K562 (cell line): ENCODE results near the gene FAM120B. TPM values are rescaled to one million over a fixed set of nuclear protein-coding genes. Genes with fewer than 3 reads are reported as not detected.

Experiments
- ATAC-seq: fragments of 200-7000 bp; cut with Tn5 transposase; 3 replicates; pipeline ENCODE4 v1.9.1; 2020; ENCODE audit warnings: moderate library complexity
- BruUV-seq: library from RNA; stranded (reverse); fragments of 400-500 nt; replicated peaks from 2 replicates; lab custom pipeline; 2021; lab: Mats Ljungman, UMichigan
- CTCF ChIA-PET: fragments of 300-600 bp; formaldehyde crosslinking; extraction: SDS; loops from one replicate; lab custom pipeline; 2021; ENCODE audit warnings: low intra/inter-chr PET ratio; lab: Yijun Ruan, JAX
- POLR2A ChIA-PET: fragments of 300-600, 350-650 bp; sonication (Branson Sonifier 250); formaldehyde crosslinking; extraction: SDS; loops from one replicate; lab custom pipeline; 2021; ENCODE audit warnings: antibody characterized with exemption, inconsistent platforms; lab: Yijun Ruan, JAX
- DNase-seq, 4 experiments: peaks; one replicate each; pipeline versions ENCODE4 v3.0.0 to v3.0.0-alpha.2; 2011 to 2018; ENCODE audit warnings: low spot score in 3 of 4, mixed read lengths in 3 of 4; ENCODE audit errors: extremely low read depth in 1 of 4
- FAIRE-seq: peaks from 2 replicates; lab custom pipeline; 2011; peaks lifted over from hg19 to GRCh38; lab: Jason Lieb, UNC
- H2AFZ ChIP-seq: 2 replicates; pipeline ENCODE4 v1.6.0; 2011; ENCODE audit warnings: low read depth, low read length, control low read depth, inconsistent platforms
- H3K27ac ChIP-seq: fragments of 200-600 bp; 3 replicates; pipeline ENCODE4 v1.8.0; 2011; ENCODE audit warnings: low read depth, mild to moderate bottlenecking, control low read depth, inconsistent platforms, low read length, moderate library complexity, mixed read lengths; ENCODE audit errors: extremely low read depth
- H3K27me3 ChIP-seq, 2 experiments: fragments of 300-600 bp in 1 of 2; 2 replicates in 1 of 2; 3 replicates in 1 of 2; pipeline versions ENCODE4 v1.6.0 to v1.8.0; 2011; ENCODE audit warnings: inconsistent platforms in 2 of 2, low read length in 2 of 2, mild to moderate bottlenecking in 1 of 2, mixed read lengths in 1 of 2, moderate library complexity in 1 of 2; ENCODE audit not compliant: control insufficient read depth in 2 of 2, insufficient read depth in 2 of 2
- H3K36me3 ChIP-seq: fragments of 300-600 bp; 3 replicates; pipeline ENCODE4 v1.8.0; 2011; ENCODE audit warnings: mild to moderate bottlenecking, low read length, inconsistent platforms; ENCODE audit not compliant: control insufficient read depth, insufficient read depth
- H3K4me1 ChIP-seq, 2 experiments: fragments of 200-600 bp in 1 of 2; replicated peaks in 1 of 2; 2 replicates in 1 of 2; 3 replicates in 1 of 2; pipeline versions ENCODE4 v1.5.1 to v1.8.0; 2011; ENCODE audit warnings: inconsistent platforms in 2 of 2, low read length in 2 of 2, mild to moderate bottlenecking in 1 of 2, mixed read lengths in 1 of 2, moderate library complexity in 1 of 2; ENCODE audit not compliant: control insufficient read depth in 2 of 2, insufficient read depth in 2 of 2
- H3K4me2 ChIP-seq: 2 replicates; pipeline ENCODE4 v1.6.1; 2011; ENCODE audit warnings: low read length, control low read depth, inconsistent platforms, mixed read lengths; ENCODE audit not compliant: insufficient read depth
- H3K4me3 ChIP-seq: fragments of 200-600 bp; sonication (generic), shearing (Covaris generic); 2 replicates; pipeline ENCODE4 v1.5.1; 2016; ENCODE audit warnings: control low read depth, inconsistent platforms
- H3K79me2 ChIP-seq: fragments of 200-600 bp; 3 replicates; pipeline ENCODE4 v1.8.0; 2011; ENCODE audit warnings: low read length, inconsistent platforms; ENCODE audit not compliant: control insufficient read depth, insufficient read depth
- H3K9ac ChIP-seq, 2 experiments: 2 replicates each; pipeline versions ENCODE4 v1.6.0 to v1.6.1; 2011; ENCODE audit warnings: low read depth in 2 of 2, low read length in 2 of 2, control low read depth in 1 of 2, inconsistent platforms in 1 of 2, mild to moderate bottlenecking in 1 of 2, mixed read lengths in 1 of 2; ENCODE audit not compliant: insufficient read depth in 1 of 2
- H3K9me1 ChIP-seq: one replicate; pipeline ENCODE4 v1.6.0; 2011; ENCODE audit warnings: inconsistent platforms, mild to moderate bottlenecking, low read length, moderate library complexity; ENCODE audit not compliant: control insufficient read depth, insufficient read depth
- H3K9me3 ChIP-seq: replicated peaks from 2 replicates; pipeline ENCODE4 v1.5.1; 2011; ENCODE audit warnings: low read depth, low read length, inconsistent platforms; ENCODE audit not compliant: control insufficient read depth, insufficient read depth
- H4K20me1 ChIP-seq: replicated peaks from 2 replicates; pipeline ENCODE4 v1.6.1; 2011; ENCODE audit warnings: low read length, inconsistent platforms, mixed read lengths; ENCODE audit not compliant: control insufficient read depth, insufficient read depth
- CBFB ChIP-seq: sonication (generic); formaldehyde crosslinking; IDR thresholded peaks from 2 replicates; pipeline ENCODE4 v1.4.0; 2020; ENCODE audit warnings: mild to moderate bottlenecking, missing genetic modification reagents
- CBX2 ChIP-seq: fragments of 200-600 bp; sonication (generic); IDR thresholded peaks from one replicate; pipeline ENCODE4 v1.6.1; 2012; ENCODE audit warnings: mild to moderate bottlenecking, low read length, inconsistent platforms; ENCODE audit not compliant: insufficient read depth, poor library complexity, severe bottlenecking
- KDM5B ChIP-seq: fragments of 200-600 bp; sonication (generic); IDR thresholded peaks from 2 replicates; pipeline ENCODE4 v1.6.1; 2012; ENCODE audit warnings: low read depth, mild to moderate bottlenecking, moderate library complexity, low read length, control low read depth, inconsistent platforms; ENCODE audit not compliant: insufficient replicate concordance
- MEIS2 ChIP-seq: fragments of 450-650 bp; IDR thresholded peaks from 2 replicates; pipeline ENCODE4 v1.6.1; 2014; ENCODE audit warnings: mild to moderate bottlenecking; ENCODE audit not compliant: partially characterized antibody
- RCOR1 ChIP-seq, 2 experiments: IDR thresholded peaks; 2 replicates each; pipeline ENCODE4 v1.6.1; 2012; ENCODE audit warnings: low read depth in 2 of 2, low read length in 2 of 2, borderline replicate concordance in 1 of 2, improper control_type of control experiment in 1 of 2
- RNF2 ChIP-seq: sonication (generic); IDR thresholded peaks from 2 replicates; pipeline ENCODE4 v1.6.1; 2016
- TCF7 ChIP-seq: sonication (generic); IDR thresholded peaks from 2 replicates; pipeline ENCODE4 v1.6.1; 2016; ENCODE audit warnings: antibody characterized with exemption, borderline replicate concordance
- ZNF311 ChIP-seq: fragments of 250-450 bp; sonication (Bioruptor Pico); IDR thresholded peaks from 2 replicates; pipeline ENCODE4 v1.4.0; 2020; ENCODE audit warnings: mild to moderate bottlenecking, moderate library complexity
- ZNF445 ChIP-seq: fragments of 250-450 bp; sonication (Bioruptor Pico); IDR thresholded peaks from 2 replicates; pipeline ENCODE4 v1.4.0; 2020; ENCODE audit warnings: low read depth, mild to moderate bottlenecking, moderate library complexity
- WGBS: fragments of 100-300 bp; shearing (Covaris generic); methylation state at CpG from one replicate; pipeline ENCODE4 v1.1.6; 2016; ENCODE audit warnings: low coverage, mixed read lengths; ENCODE audit not compliant: insufficient coverage; ENCODE audit errors: missing lambda C conversion rate; 5-methylcytosine and 5-hydroxymethylcytosine counted together
- in situ Hi-C: fragments of 300-500 bp; cut with MboI; formaldehyde crosslinking; loops from 4 replicates; pipeline ENCODE4 v1.15.0; 2018; ENCODE audit warnings: inconsistent platforms, mixed read lengths
- intact Hi-C: fragments of 100-400 bp; cut with micrococcal nuclease; formaldehyde crosslinking; loops from 2 replicates; pipeline ENCODE4 v1.14.2; 2022
- polyA plus RNA-seq, 8 experiments: library from polyadenylated mRNA; depleted of rRNA in 4 of 8; stranded (reverse) in 5 of 8; unstranded in 3 of 8; fragments of >200 nt; fragmentation: Nextera tagmentation in 2 of 8; fragmentation: Illumina TruSeq in 1 of 8; extraction: Ambion mirVana in 2 of 8; extraction: Trizol in 1 of 8; gene quantifications; 2 replicates each; pipeline versions ENCODE4 v1.2.1 to v1.2.3, GENCODE V29; 2011 to 2014; ENCODE audit warnings: inconsistent platforms in 1 of 8, missing spikeins in 1 of 8
- total RNA-seq, 7 experiments: library from RNA; depleted of rRNA in 6 of 7; stranded (reverse); fragments of >200 nt in 6 of 7; fragmentation: Illumina TruSeq in 2 of 7; extraction: Trizol in 2 of 7; gene quantifications; 2 replicates each; pipeline versions ENCODE4 v1.2.1 to v1.2.3, GENCODE V29; 2011 to 2021; ENCODE audit warnings: low replicate concordance in 1 of 7
- TF ChIP-seq, protein P1 (sequence below): fragments of 250-450 bp; sonication (Bioruptor Pico); IDR thresholded peaks from 2 replicates; pipeline ENCODE4 v1.8.0; 2021; ENCODE audit warnings: moderate library complexity, mild to moderate bottlenecking, inconsistent platforms
- TF ChIP-seq, protein P2 (sequence below): sonication (generic); formaldehyde crosslinking; IDR thresholded peaks from 2 replicates; pipeline ENCODE4 v1.8.0; 2023; ENCODE audit warnings: missing genetic modification reagents, mild to moderate bottlenecking, borderline replicate concordance
- TF ChIP-seq, protein P3 (sequence below), 2 experiments: IDR thresholded peaks in 1 of 2; conservative IDR thresholded peaks in 1 of 2; 2 replicates each; pipeline ENCODE4 v1.6.1; 2016; ENCODE audit warnings: low read depth in 2 of 2, mild to moderate bottlenecking in 1 of 2, missing compliant biosample characterization in 1 of 2, missing genetic modification characterization in 1 of 2, moderate library complexity in 1 of 2
- TF ChIP-seq, protein P4 (sequence below): fragments of 250-450 bp; sonication (Bioruptor Pico); IDR thresholded peaks from 2 replicates; pipeline ENCODE4 v1.5.0; 2021

Gene FAM120B
- total and polyA plus RNA-seq, 9 of the 15 experiments (the other 6 are each of a cell fraction or from before 2014, with no cell fraction given) = 3.5 to 22.6 (median 14.7) TPM

DNA sequence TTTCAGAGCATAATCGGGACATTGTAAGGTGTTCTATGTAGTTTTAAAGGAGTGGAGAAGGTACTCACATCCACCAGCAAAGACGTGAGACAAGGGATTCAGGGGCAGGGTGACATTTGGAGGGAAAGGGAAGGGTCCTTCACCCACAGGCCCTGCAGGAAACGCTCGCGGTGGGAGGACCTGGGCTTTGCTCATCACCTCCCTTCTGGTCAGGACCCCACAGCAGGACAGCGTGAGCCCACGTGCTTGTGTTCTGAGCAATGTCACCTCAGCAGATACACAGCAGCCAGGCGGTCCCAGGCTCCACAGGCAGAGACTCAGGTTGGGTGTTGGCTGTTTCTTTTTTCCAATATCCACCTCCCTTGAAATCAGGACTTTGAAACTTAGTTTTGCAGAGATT lies 43.1 kb upstream of the FAM120B start:
- H2AFZ ChIP-seq = no peak overlapping the region
- H4K20me1 ChIP-seq = no peaks in the 10 kb centered on the region; the same call in none of the 2 replicates
- POLR2A ChIA-PET = no interaction called here
- no peak overlapping the region for H3K9ac ChIP-seq
- CTCF ChIA-PET = no interaction called here
- H3K9me3 ChIP-seq = no peaks in the 10 kb centered on the region
- no peak overlapping the region for H3K4me3 ChIP-seq
- peaks cover 0 to 7% of the 10 kb centered on the region in 2 experiments; a peak in 2 of 5 replicates for H3K4me1 ChIP-seq
- WGBS = 1% methylated on average over 8 of the region's 8 CpGs
- FAIRE-seq (no peak), DNase-seq (no peak), ATAC-seq (no peak)
- no peak overlapping the region for H3K4me2 ChIP-seq
- intact Hi-C loops (no loop called here), in situ Hi-C loops (no loop called here)
- H3K27ac ChIP-seq = no peak overlapping the region
- H3K79me2 ChIP-seq = no peaks in the 10 kb centered on the region
- peaks cover 49 to 82% of the 10 kb centered on the region in 2 experiments for H3K27me3 ChIP-seq
- no peaks in the 10 kb centered on the region for H3K9me1 ChIP-seq
- BruUV-seq = no TSS peak
- no peaks in the 10 kb centered on the region for H3K36me3 ChIP-seq
- TF ChIP-seq RNF2 (no peak), CBFB (CRISPR knock-in tag) (no peak), RCOR1 (IDR thresholded peaks at IDR 0.05; ENCODE audit: borderline replicate concordance in 1 of 2, low read depth in 2 of 2, low read length in 2 of 2) (no peak), MEIS2 (no peak), CBX2 (no peak), TCF7 (no peak), KDM5B (no peak), ZNF445 (no peak), ZNF311 (CRISPR knock-in tag) (no peak)
- TF ChIP-seq, protein P1, sequence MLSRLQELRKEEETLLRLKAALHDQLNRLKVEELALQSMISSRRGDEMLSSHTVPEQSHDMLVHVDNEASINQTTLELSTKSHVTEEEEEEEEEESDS (CRISPR knock-in tag) = no peak
- TF ChIP-seq, protein P2, sequence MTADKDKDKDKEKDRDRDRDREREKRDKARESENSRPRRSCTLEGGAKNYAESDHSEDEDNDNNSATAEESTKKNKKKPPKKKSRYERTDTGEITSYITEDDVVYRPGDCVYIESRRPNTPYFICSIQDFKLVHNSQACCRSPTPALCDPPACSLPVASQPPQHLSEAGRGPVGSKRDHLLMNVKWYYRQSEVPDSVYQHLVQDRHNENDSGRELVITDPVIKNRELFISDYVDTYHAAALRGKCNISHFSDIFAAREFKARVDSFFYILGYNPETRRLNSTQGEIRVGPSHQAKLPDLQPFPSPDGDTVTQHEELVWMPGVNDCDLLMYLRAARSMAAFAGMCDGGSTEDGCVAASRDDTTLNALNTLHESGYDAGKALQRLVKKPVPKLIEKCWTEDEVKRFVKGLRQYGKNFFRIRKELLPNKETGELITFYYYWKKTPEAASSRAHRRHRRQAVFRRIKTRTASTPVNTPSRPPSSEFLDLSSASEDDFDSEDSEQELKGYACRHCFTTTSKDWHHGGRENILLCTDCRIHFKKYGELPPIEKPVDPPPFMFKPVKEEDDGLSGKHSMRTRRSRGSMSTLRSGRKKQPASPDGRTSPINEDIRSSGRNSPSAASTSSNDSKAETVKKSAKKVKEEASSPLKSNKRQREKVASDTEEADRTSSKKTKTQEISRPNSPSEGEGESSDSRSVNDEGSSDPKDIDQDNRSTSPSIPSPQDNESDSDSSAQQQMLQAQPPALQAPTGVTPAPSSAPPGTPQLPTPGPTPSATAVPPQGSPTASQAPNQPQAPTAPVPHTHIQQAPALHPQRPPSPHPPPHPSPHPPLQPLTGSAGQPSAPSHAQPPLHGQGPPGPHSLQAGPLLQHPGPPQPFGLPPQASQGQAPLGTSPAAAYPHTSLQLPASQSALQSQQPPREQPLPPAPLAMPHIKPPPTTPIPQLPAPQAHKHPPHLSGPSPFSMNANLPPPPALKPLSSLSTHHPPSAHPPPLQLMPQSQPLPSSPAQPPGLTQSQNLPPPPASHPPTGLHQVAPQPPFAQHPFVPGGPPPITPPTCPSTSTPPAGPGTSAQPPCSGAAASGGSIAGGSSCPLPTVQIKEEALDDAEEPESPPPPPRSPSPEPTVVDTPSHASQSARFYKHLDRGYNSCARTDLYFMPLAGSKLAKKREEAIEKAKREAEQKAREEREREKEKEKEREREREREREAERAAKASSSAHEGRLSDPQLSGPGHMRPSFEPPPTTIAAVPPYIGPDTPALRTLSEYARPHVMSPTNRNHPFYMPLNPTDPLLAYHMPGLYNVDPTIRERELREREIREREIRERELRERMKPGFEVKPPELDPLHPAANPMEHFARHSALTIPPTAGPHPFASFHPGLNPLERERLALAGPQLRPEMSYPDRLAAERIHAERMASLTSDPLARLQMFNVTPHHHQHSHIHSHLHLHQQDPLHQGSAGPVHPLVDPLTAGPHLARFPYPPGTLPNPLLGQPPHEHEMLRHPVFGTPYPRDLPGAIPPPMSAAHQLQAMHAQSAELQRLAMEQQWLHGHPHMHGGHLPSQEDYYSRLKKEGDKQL (CRISPR knock-in tag) = no peak
- TF ChIP-seq, protein P3, sequence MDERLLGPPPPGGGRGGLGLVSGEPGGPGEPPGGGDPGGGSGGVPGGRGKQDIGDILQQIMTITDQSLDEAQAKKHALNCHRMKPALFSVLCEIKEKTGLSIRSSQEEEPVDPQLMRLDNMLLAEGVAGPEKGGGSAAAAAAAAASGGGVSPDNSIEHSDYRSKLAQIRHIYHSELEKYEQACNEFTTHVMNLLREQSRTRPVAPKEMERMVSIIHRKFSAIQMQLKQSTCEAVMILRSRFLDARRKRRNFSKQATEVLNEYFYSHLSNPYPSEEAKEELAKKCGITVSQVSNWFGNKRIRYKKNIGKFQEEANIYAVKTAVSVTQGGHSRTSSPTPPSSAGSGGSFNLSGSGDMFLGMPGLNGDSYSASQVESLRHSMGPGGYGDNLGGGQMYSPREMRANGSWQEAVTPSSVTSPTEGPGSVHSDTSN (CRISPR knock-in tag; IDR thresholded peaks at IDR 0.05; ENCODE audit: low read depth) = no peak
- TF ChIP-seq, protein P3 (tag; conservative IDR thresholded peaks at IDR 0.05; ENCODE audit: low read depth) = no peak
- TF ChIP-seq, protein P4, sequence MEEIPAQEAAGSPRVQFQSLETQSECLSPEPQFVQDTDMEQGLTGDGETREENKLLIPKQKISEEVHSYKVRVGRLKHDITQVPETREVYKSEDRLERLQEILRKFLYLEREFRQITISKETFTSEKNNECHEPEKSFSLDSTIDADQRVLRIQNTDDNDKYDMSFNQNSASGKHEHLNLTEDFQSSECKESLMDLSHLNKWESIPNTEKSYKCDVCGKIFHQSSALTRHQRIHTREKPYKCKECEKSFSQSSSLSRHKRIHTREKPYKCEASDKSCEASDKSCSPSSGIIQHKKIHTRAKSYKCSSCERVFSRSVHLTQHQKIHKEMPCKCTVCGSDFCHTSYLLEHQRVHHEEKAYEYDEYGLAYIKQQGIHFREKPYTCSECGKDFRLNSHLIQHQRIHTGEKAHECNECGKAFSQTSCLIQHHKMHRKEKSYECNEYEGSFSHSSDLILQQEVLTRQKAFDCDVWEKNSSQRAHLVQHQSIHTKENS (CRISPR knock-in tag) = no peak
